Measurements from ENCODE around the gene SZT2. TPM values are rescaled to one million over a fixed set of nuclear protein-coding genes. Genes with fewer than 3 reads are reported as not detected.

The SZT2 gene
- total RNA-seq, 1 experiment from 2014 or later, result 77.3 TPM

DNA sequence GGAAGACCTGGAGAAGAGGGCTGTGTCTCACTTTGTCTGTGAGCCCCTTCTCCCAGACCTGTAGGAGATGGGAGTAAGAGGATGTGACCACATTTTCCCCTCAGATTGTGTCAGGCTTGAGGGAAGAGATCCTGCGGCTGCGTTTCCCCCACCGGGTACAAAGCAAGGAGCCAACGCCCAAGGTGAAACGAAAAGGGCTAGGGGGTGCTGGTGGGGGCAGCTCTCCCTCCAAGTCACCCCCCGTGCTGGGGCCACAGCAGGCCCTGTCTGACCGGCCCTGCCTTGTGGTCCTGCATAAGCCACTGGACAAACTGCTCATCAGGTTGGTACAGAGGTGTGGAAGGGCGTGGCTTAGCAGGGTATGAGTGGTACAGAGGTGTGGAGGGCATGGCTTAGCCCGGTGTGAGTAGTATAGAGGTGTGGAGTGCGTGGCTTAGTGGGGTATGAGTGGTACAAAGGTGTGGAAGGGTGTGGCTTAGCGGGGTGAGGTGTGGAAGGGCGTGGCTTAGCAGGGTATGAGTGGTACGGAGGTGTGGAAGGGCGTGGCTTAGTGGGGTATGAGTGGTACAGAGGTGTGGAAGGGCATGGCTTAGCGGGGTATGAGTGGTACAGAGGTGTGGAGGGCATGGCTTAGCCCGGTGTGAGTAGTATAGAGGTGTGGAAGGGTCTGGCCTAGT lies 33.4 kb downstream of the SZT2 start:
- TF ChIP-seq CTCF (IDR thresholded peaks at IDR 0.05; ENCODE audit: unreplicated experiment), result no peak
- Mint-ChIP-seq H3K36me3 (ENCODE audit: insufficient read depth, unreplicated experiment) (peaks cover 44% of the 10 kb centered on the region), H3K27ac (ENCODE audit: unreplicated experiment) (no peak overlapping the region), H3K4me3 (ENCODE audit: low read depth, unreplicated experiment) (no peak overlapping the region), H3K27me3 (ENCODE audit: unreplicated experiment) (no peaks in the 10 kb centered on the region), H3K9me3 (ENCODE audit: low read depth, unreplicated experiment) (no peaks in the 10 kb centered on the region), H3K4me1 (ENCODE audit: low read depth, unreplicated experiment) (peaks cover 17% of the 10 kb centered on the region)
- no TSS peak for BruUV-seq (replicated peaks)
- intact Hi-C loops (cut with micrococcal nuclease; ENCODE audit: unreplicated experiment), result no loop called here
- DNase-seq, result no peak
- CTCF ChIA-PET, result no interaction called here

DNA sequence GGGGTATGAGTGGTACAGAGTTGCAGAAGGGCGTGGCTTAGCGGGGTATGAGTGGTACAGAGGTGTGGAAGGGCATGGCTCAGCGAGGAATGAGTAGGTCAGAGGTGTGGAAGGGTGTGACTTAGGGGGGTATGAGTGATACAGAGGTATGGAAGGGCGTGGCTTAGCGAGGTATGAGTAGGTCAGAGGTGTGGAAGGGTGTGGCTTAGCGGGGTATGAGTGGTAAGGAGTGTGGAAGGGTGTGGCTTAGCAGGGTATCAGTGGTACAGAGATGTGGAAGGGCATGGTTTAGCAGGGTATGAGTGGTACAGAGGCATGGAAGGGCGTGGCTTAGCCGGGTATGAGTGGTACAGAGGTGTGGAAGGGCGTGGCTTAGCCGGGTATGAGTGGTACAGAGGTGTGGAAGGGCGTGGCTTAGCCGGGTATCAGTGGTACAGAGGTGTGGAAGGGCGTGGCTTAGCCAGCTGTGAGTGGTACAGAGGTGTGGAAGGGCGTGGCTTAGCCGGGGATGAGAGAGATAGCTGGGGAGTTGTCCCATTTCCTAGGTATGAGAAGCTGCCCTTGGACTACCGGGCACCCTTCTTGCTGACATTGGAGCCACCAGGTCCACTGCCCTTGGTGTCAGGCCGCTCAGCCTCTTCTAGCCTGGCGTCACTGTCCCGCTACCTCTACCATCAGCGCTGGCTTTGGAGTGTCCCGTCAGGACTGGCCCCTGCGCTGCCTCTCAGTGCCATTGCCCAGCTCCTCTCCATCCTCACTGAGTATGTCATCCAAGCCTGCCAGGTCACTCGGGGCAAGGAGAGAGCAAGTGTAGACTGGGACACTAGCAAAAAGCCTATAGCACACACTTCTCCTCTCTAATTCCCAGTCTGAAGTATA lies 34.2 kb downstream of the SZT2 start:
- Mint-ChIP-seq H3K36me3 (ENCODE audit: insufficient read depth, unreplicated experiment) (peaks cover 44% of the 10 kb centered on the region), H3K27ac (ENCODE audit: unreplicated experiment) (no peak overlapping the region)

GRCh38 chr1:43425045-43425444 lies 35.3 kb downstream of the SZT2 start:
- no peak for TF ChIP-seq CTCF (IDR thresholded peaks at IDR 0.05; ENCODE audit: unreplicated experiment)
- intact Hi-C loops (cut with micrococcal nuclease; ENCODE audit: unreplicated experiment), result no loop called here
- Mint-ChIP-seq H3K36me3 (ENCODE audit: insufficient read depth, unreplicated experiment) (peaks cover 54% of the 10 kb centered on the region), H3K9me3 (ENCODE audit: low read depth, unreplicated experiment) (no peaks in the 10 kb centered on the region), H3K4me1 (ENCODE audit: low read depth, unreplicated experiment) (peaks cover 17% of the 10 kb centered on the region), H3K27ac (ENCODE audit: unreplicated experiment) (no peak overlapping the region), H3K4me3 (ENCODE audit: low read depth, unreplicated experiment) (no peak overlapping the region), H3K27me3 (ENCODE audit: unreplicated experiment) (no peaks in the 10 kb centered on the region)
- no peak for DNase-seq
- BruUV-seq (replicated peaks), result no TSS peak
- CTCF ChIA-PET, result interaction anchor here (0.7 kb wide), 1 partner anchor 15 kb away, joined by 3 read pairs; no protein-coding TSS in a partner anchor

More for the DNA sequence above, 34.2 kb downstream of the SZT2 start:
- peak; percentile 13 for DNase-seq
- BruUV-seq (replicated peaks), result no TSS peak
- no peaks in the 10 kb centered on the region for H3K27me3 Mint-ChIP-seq (ENCODE audit: unreplicated experiment)
- intact Hi-C loops (cut with micrococcal nuclease; ENCODE audit: unreplicated experiment), result no loop called here
- peaks cover 17% of the 10 kb centered on the region for H3K4me1 Mint-ChIP-seq (ENCODE audit: low read depth, unreplicated experiment)
- no peak for TF ChIP-seq CTCF (IDR thresholded peaks at IDR 0.05; ENCODE audit: unreplicated experiment)
- no peak overlapping the region for H3K4me3 Mint-ChIP-seq (ENCODE audit: low read depth, unreplicated experiment)
- H3K9me3 Mint-ChIP-seq (ENCODE audit: low read depth, unreplicated experiment), result no peaks in the 10 kb centered on the region
- CTCF ChIA-PET, result no interaction called here

DNA sequence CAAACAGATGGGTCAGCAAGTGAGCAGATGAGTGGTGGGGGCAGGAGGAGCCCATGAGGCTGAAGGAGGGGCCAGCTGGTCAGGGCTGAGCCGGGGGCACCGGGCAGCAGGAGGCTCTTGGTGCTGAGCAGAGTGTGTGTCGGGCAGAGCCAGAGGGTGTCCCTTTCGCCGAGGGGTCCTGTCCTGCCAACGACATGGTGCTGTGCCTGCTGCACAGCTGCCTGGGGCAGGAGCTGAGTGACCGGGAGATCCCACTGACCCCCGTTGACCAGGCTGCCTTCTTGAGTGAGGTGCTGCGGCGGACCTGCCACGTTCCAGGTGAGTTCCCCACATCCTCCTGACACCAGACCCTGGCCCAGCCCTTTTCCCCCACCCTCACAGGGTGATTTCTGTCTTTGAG lies 36.5 kb downstream of the SZT2 start:
- Mint-ChIP-seq H3K4me1 (ENCODE audit: low read depth, unreplicated experiment) (peaks cover 17% of the 10 kb centered on the region), H3K27me3 (ENCODE audit: unreplicated experiment) (no peaks in the 10 kb centered on the region), H3K9me3 (ENCODE audit: low read depth, unreplicated experiment) (no peaks in the 10 kb centered on the region), H3K4me3 (ENCODE audit: low read depth, unreplicated experiment) (no peak overlapping the region), H3K36me3 (ENCODE audit: insufficient read depth, unreplicated experiment) (peaks cover 58% of the 10 kb centered on the region), H3K27ac (ENCODE audit: unreplicated experiment) (no peak overlapping the region)
- intact Hi-C loops (cut with micrococcal nuclease; ENCODE audit: unreplicated experiment), result no loop called here
- CTCF ChIA-PET, result no interaction called here
- no peak for TF ChIP-seq CTCF (IDR thresholded peaks at IDR 0.05; ENCODE audit: unreplicated experiment)
- DNase-seq, result no peak
- no TSS peak for BruUV-seq (replicated peaks)
